IMR-90 (cell line): ENCODE measurements around the gene SLC25A11.

Source experiments
- BHLHE40 ChIP-seq: fragments of 150-350 bp; IDR thresholded peaks from 2 replicates; pipeline ENCODE4 v1.6.1; 2016; ENCODE audit warnings: mild to moderate bottlenecking, low read depth, low read length
- CEBPB ChIP-seq: IDR thresholded peaks from 2 replicates; pipeline ENCODE4 v1.6.1; 2012; ENCODE audit warnings: low read depth, low read length, improper control_type of control experiment
- ELK1 ChIP-seq: fragments of 150-350 bp; IDR thresholded peaks from 2 replicates; pipeline ENCODE4 v1.6.1; 2016; ENCODE audit warnings: low read depth, mild to moderate bottlenecking, low read length, moderate library complexity, borderline replicate concordance
- MAFK ChIP-seq: IDR thresholded peaks from 2 replicates; pipeline ENCODE4 v1.6.1; 2012; ENCODE audit warnings: low read depth, low read length, improper control_type of control experiment
- MXI1 ChIP-seq: IDR thresholded peaks from 2 replicates; pipeline ENCODE4 v1.6.1; 2012; ENCODE audit warnings: low read depth, mild to moderate bottlenecking, low read length, moderate library complexity, borderline replicate concordance
- POLR2A ChIP-seq: IDR thresholded peaks from 2 replicates; pipeline ENCODE4 v1.6.1; 2012; ENCODE audit warnings: mild to moderate bottlenecking, low read depth, low read length
- RAD21 ChIP-seq: IDR thresholded peaks from 2 replicates; pipeline ENCODE4 v1.6.1; 2012; ENCODE audit warnings: low read length, improper control_type of control experiment
- TF ChIP-seq, protein P1 (sequence below): conservative IDR thresholded peaks from 2 replicates; pipeline ENCODE4 v1.5.1; 2012; ENCODE audit warnings: mild to moderate bottlenecking, low read depth, low read length, improper control_type of control experiment

GRCh38 chr17:4897785-4898184 is 42.1 kb downstream of the SLC25A11 start:
- no peak for TF ChIP-seq BHLHE40
- TF ChIP-seq POLR2A: no peak
- TF ChIP-seq, protein P1, sequence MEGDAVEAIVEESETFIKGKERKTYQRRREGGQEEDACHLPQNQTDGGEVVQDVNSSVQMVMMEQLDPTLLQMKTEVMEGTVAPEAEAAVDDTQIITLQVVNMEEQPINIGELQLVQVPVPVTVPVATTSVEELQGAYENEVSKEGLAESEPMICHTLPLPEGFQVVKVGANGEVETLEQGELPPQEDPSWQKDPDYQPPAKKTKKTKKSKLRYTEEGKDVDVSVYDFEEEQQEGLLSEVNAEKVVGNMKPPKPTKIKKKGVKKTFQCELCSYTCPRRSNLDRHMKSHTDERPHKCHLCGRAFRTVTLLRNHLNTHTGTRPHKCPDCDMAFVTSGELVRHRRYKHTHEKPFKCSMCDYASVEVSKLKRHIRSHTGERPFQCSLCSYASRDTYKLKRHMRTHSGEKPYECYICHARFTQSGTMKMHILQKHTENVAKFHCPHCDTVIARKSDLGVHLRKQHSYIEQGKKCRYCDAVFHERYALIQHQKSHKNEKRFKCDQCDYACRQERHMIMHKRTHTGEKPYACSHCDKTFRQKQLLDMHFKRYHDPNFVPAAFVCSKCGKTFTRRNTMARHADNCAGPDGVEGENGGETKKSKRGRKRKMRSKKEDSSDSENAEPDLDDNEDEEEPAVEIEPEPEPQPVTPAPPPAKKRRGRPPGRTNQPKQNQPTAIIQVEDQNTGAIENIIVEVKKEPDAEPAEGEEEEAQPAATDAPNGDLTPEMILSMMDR: no peak
- no peak for TF ChIP-seq CEBPB
- TF ChIP-seq RAD21: no peak
- TF ChIP-seq ELK1: no peak
- TF ChIP-seq MAFK: no peak
- TF ChIP-seq MXI1: no peak
